CD4-positive, alpha-beta T cell treated with Interleukin-17A for 1 hour (primary cell): ENCODE data around the gene ZNF611.
"Not testable (repeated sequence)": the region's sequence is repeated elsewhere in the genome, so short reads cannot be mapped to it uniquely, and the experiment has no call there.

ENCODE experiments used
- DNase-seq: peaks from one replicate; pipeline ENCODE4 v3.0.0-alpha.2; 2020

Gene ZNF611

GRCh38 chr19:52734893-52735661 lies at the start of gene ZNF611:
Gene ZNF611 (minus strand): TSS chr19:52735044. CDS start chr19:52715894, 19,150 bp downstream.
- DNase-seq = peak; percentile 98

- not testable (repeated sequence) for DNase-seq
Observed at GRCh38 chr19:52782864-52783263, 48.0 kb upstream of the ZNF611 start.

- DNase-seq = peak; percentile 54
Observed at GRCh38 chr19:52778811-52779210, 44.0 kb upstream of the ZNF611 start.

GRCh38 chr19:52756447-52756846 lies 21.6 kb upstream of the ZNF611 start:
- not testable (repeated sequence) for DNase-seq

- no peak for DNase-seq
Observed at GRCh38 chr19:52749780-52750179, 14.9 kb upstream of the ZNF611 start.

- DNase-seq = peak; percentile 66
Observed at GRCh38 chr19:52748336-52748950, 13.6 kb upstream of the ZNF611 start.

- DNase-seq = peak; percentile 44
Observed at GRCh38 chr19:52745919-52746318, 11.1 kb upstream of the ZNF611 start.

GRCh38 chr19:52743091-52743490 lies 8.2 kb upstream of the ZNF611 start:
- no peak for DNase-seq

- peak; percentile 10 for DNase-seq
Observed at GRCh38 chr19:52742516-52742915, 7.7 kb upstream of the ZNF611 start.

GRCh38 chr19:52741951-52742485 lies 7.2 kb upstream of the ZNF611 start:
- no peak for DNase-seq

GRCh38 chr19:52741371-52741770 lies 6.5 kb upstream of the ZNF611 start:
- not testable (repeated sequence) for DNase-seq

- no peak for DNase-seq
Observed at GRCh38 chr19:52739576-52739975, 4.7 kb upstream of the ZNF611 start.

GRCh38 chr19:52735734-52736133 lies 890 bp upstream of the ZNF611 start:
- no peak for DNase-seq

- DNase-seq = no peak
Observed at GRCh38 chr19:52734331-52734892, 432 bp downstream of the ZNF611 start.

GRCh38 chr19:52726051-52726450 lies 8.8 kb downstream of the ZNF611 start:
- DNase-seq = not testable (repeated sequence)

GRCh38 chr19:52725528-52725961 lies 9.3 kb downstream of the ZNF611 start:
- DNase-seq = no peak

- DNase-seq = no peak
Observed at GRCh38 chr19:52724701-52725514, 9.9 kb downstream of the ZNF611 start.

GRCh38 chr19:52723907-52724598 lies 10.8 kb downstream of the ZNF611 start:
- not testable (repeated sequence) for DNase-seq

GRCh38 chr19:52722062-52723003 lies 12.5 kb downstream of the ZNF611 start:
- no peak for DNase-seq

- not testable (repeated sequence) for DNase-seq
Observed at GRCh38 chr19:52720541-52720940, 14.3 kb downstream of the ZNF611 start.

GRCh38 chr19:52716522-52716921 lies 18.3 kb downstream of the ZNF611 start:
- DNase-seq = no peak
